Endothelial cell of umbilical vein (primary cell): ENCODE data around the gene SHISA9. TPM values are rescaled to one million over a fixed set of nuclear protein-coding genes. Genes with fewer than 3 reads are reported as not detected.

Experiments used
- BruUV-seq: library from RNA; stranded (reverse); fragments of 400-500 nt; replicated peaks from 2 replicates; lab custom pipeline; 2021; lab: Mats Ljungman, UMichigan
- CTCF ChIA-PET: fragments of 300-600, 350-600 bp; sonication (Branson Sonifier 250); formaldehyde crosslinking; loops from one replicate; lab custom pipeline; 2021; ENCODE audit warnings: antibody characterized with exemption, inconsistent platforms; lab: Charles Lee
- POLR2A ChIA-PET: fragments of 300-600, 350-600 bp; sonication (Branson Sonifier 250); formaldehyde crosslinking; loops from one replicate; lab custom pipeline; 2021; ENCODE audit warnings: antibody characterized with exemption, inconsistent platforms; lab: Charles Lee
- DNase-seq: peaks from one replicate; pipeline ENCODE4 v3.0.0-alpha.2; 2011; ENCODE audit warnings: low read depth, low spot score
- FAIRE-seq: peaks from 2 replicates; lab custom pipeline; 2011; peaks lifted over from hg19 to GRCh38; lab: Jason Lieb, UNC
- H2AFZ ChIP-seq: 2 replicates; pipeline ENCODE4 v1.6.0; 2012; ENCODE audit warnings: low read depth, low read length, control low read depth, inconsistent platforms
- H3K27ac ChIP-seq: 2 replicates; pipeline ENCODE4 v1.5.1; 2011; ENCODE audit warnings: low read depth, mild to moderate bottlenecking, control low read depth, low read length, moderate library complexity; ENCODE audit not compliant: insufficient read depth
- H3K27me3 ChIP-seq, 2 experiments: 2 replicates each; pipeline versions ENCODE4 v1.6.0 to v1.6.1; 2011; ENCODE audit warnings: low read length in 2 of 2, mixed read lengths in 1 of 2; ENCODE audit not compliant: control insufficient read depth in 2 of 2, insufficient read depth in 2 of 2
- H3K36me3 ChIP-seq, 2 experiments: 2 replicates in 1 of 2; 3 replicates in 1 of 2; pipeline ENCODE4 v1.5.1; 2011; ENCODE audit warnings: low read length in 2 of 2, mild to moderate bottlenecking in 1 of 2, moderate library complexity in 1 of 2; ENCODE audit not compliant: control insufficient read depth in 2 of 2, insufficient read depth in 2 of 2; ENCODE audit errors: extremely low read depth in 1 of 2
- H3K4me1 ChIP-seq: 3 replicates; pipeline ENCODE4 v1.5.1; 2011; ENCODE audit warnings: mild to moderate bottlenecking, low read length; ENCODE audit not compliant: control insufficient read depth, insufficient read depth; ENCODE audit errors: extremely low read depth
- H3K4me2 ChIP-seq: 2 replicates; pipeline ENCODE4 v1.6.1; 2011; ENCODE audit warnings: low read length, control low read depth, mixed read lengths; ENCODE audit not compliant: insufficient read depth
- H3K4me3 ChIP-seq, 3 experiments: fragments of 200-600 bp in 1 of 3; sonication (generic), shearing (Covaris generic) in 1 of 3; replicated peaks in 1 of 3; 2 replicates each; pipeline ENCODE4 v1.5.1; 2011 to 2016; ENCODE audit warnings: control low read depth in 3 of 3, low read length in 3 of 3, mild to moderate bottlenecking in 2 of 3, inconsistent platforms in 1 of 3, low read depth in 1 of 3, moderate library complexity in 1 of 3; ENCODE audit not compliant: insufficient read depth in 1 of 3
- H3K79me2 ChIP-seq: 2 replicates; pipeline ENCODE4 v1.6.0; 2012; ENCODE audit warnings: low read length, inconsistent platforms; ENCODE audit not compliant: control insufficient read depth, insufficient read depth
- H3K9ac ChIP-seq: replicated peaks from 2 replicates; pipeline ENCODE3; 2011; ENCODE audit warnings: low read length, control low read depth; ENCODE audit not compliant: insufficient read depth; ENCODE audit errors: extremely low read depth
- H3K9me1 ChIP-seq: replicated peaks from 3 replicates; pipeline ENCODE4 v1.6.0; 2011; ENCODE audit warnings: mild to moderate bottlenecking, low read length; ENCODE audit not compliant: control insufficient read depth, insufficient read depth; ENCODE audit errors: extremely low read depth
- H3K9me3 ChIP-seq: replicated peaks from 2 replicates; pipeline ENCODE4 v1.5.1; 2012; ENCODE audit warnings: low read length, inconsistent platforms; ENCODE audit not compliant: control insufficient read depth, insufficient read depth
- H4K20me1 ChIP-seq: replicated peaks from 2 replicates; pipeline ENCODE3; 2011; ENCODE audit warnings: mild to moderate bottlenecking, low read length; ENCODE audit not compliant: control insufficient read depth, insufficient read depth; ENCODE audit errors: extremely low read depth
- EZH2 ChIP-seq: IDR thresholded peaks from 2 replicates; pipeline ENCODE4 v1.6.1; 2012; ENCODE audit warnings: borderline replicate concordance, low read depth, mild to moderate bottlenecking, moderate library complexity, low read length, inconsistent platforms; ENCODE audit not compliant: severe bottlenecking
- FOS ChIP-seq: IDR thresholded peaks from 2 replicates; pipeline ENCODE4 v1.6.1; 2011; ENCODE audit warnings: mild to moderate bottlenecking, low read length, moderate library complexity, borderline replicate concordance; ENCODE audit not compliant: insufficient read depth
- GATA2 ChIP-seq: IDR thresholded peaks from 2 replicates; pipeline ENCODE4 v1.7.0; 2011; ENCODE audit warnings: low read depth, mild to moderate bottlenecking, moderate library complexity, mixed read lengths, low read length; ENCODE audit not compliant: insufficient read length, insufficient read depth
- JUN ChIP-seq: IDR thresholded peaks from 2 replicates; pipeline ENCODE4 v1.6.1; 2011; ENCODE audit warnings: borderline replicate concordance, low read depth; ENCODE audit not compliant: insufficient read length, insufficient read depth
- MYC ChIP-seq: IDR thresholded peaks from one replicate; pipeline ENCODE4 v1.6.1; 2011; ENCODE audit warnings: mild to moderate bottlenecking, low read depth, low read length
- POLR2A ChIP-seq: IDR thresholded peaks from 2 replicates; pipeline ENCODE4 v1.6.1; 2012; ENCODE audit warnings: low read depth, mild to moderate bottlenecking, control low read depth, low read length
- POLR2AphosphoS5 ChIP-seq: IDR thresholded peaks from 2 replicates; pipeline ENCODE4 v1.6.1; 2012; ENCODE audit warnings: low read depth, mild to moderate bottlenecking, control low read depth, low read length, moderate library complexity; ENCODE audit not compliant: insufficient read depth
- dilution Hi-C: fragments of 300-500 bp; cut with MboI; formaldehyde crosslinking; loops from one replicate; pipeline ENCODE4 v1.15.0; 2019; ENCODE audit warnings: low sequenced_read_pairs; ENCODE audit not compliant: extremely low pct_ligation_motif_present
- intact Hi-C: fragments of 100-400 bp; cut with micrococcal nuclease; formaldehyde crosslinking; loops from one replicate; pipeline ENCODE4 v1.10.0; 2022
- polyA plus RNA-seq, 4 experiments: library from polyadenylated mRNA; depleted of rRNA in 3 of 4; stranded (reverse) in 3 of 4; unstranded in 1 of 4; fragments of >200 nt; gene quantifications; 2 replicates each; pipeline versions ENCODE4 v1.2.1 to v1.2.3, GENCODE V29; 2011 to 2012; ENCODE audit warnings: missing spikeins in 1 of 4
- total RNA-seq: library from RNA; stranded (reverse); gene quantifications from 2 replicates; pipeline ENCODE4 v1.2.3, GENCODE V29; 2021
- TF ChIP-seq, protein P1 (sequence below), 2 donors: IDR thresholded peaks; 1 replicate in 1 of 2; 2 replicates in 1 of 2; pipeline ENCODE4 v1.5.1; 2011; ENCODE audit warnings: low read length in 2 of 2, mild to moderate bottlenecking in 2 of 2, moderate library complexity in 2 of 2, control low read depth in 1 of 2, inconsistent platforms in 1 of 2, low read depth in 1 of 2; ENCODE audit not compliant: insufficient read depth in 1 of 2; ENCODE audit errors: extremely low read depth in 1 of 2
- TF ChIP-seq, protein P2 (sequence below): IDR thresholded peaks from 2 replicates; pipeline ENCODE4 v1.6.1; 2011; ENCODE audit not compliant: insufficient read depth, insufficient read length

SHISA9 gene
- total and polyA plus RNA-seq, 2 donors (not counting 3 experiments of a cell fraction or from before 2014, with no cell fraction given): not detected

DNA sequence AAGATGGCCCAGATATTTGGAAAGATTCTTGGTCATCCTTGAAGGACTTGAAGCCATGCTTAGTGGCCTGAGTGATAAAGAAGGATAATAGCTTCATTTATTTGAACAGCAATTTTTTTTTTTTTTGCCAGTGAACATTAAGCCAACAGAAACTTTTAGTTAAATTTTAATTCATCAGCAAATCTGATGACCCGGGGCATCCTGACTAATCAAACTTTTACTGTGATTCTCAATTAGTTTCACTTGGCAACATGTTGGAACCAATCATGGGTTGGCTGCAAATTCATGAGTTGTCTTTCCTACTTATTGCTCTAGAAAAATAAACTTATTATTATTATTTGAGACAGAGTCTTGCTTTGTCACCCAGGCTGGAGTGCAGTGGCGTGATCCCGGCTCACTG lies 74.4 kb downstream of the SHISA9 start:
- no peak for TF ChIP-seq FOS
- no peak for TF ChIP-seq POLR2AphosphoS5
- TF ChIP-seq, protein P1, sequence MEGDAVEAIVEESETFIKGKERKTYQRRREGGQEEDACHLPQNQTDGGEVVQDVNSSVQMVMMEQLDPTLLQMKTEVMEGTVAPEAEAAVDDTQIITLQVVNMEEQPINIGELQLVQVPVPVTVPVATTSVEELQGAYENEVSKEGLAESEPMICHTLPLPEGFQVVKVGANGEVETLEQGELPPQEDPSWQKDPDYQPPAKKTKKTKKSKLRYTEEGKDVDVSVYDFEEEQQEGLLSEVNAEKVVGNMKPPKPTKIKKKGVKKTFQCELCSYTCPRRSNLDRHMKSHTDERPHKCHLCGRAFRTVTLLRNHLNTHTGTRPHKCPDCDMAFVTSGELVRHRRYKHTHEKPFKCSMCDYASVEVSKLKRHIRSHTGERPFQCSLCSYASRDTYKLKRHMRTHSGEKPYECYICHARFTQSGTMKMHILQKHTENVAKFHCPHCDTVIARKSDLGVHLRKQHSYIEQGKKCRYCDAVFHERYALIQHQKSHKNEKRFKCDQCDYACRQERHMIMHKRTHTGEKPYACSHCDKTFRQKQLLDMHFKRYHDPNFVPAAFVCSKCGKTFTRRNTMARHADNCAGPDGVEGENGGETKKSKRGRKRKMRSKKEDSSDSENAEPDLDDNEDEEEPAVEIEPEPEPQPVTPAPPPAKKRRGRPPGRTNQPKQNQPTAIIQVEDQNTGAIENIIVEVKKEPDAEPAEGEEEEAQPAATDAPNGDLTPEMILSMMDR (IDR thresholded peaks at IDR 0.05; ENCODE audit: extremely low read depth in 1 of 2, insufficient read depth in 1 of 2, low read depth in 1 of 2, low read length in 2 of 2): no peak
- TF ChIP-seq MYC: no peak
- no peak for TF ChIP-seq EZH2
- no peak for TF ChIP-seq POLR2A
- TF ChIP-seq, protein P2, sequence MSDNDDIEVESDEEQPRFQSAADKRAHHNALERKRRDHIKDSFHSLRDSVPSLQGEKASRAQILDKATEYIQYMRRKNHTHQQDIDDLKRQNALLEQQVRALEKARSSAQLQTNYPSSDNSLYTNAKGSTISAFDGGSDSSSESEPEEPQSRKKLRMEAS: no peak
- TF ChIP-seq JUN: no peak
- no peak for TF ChIP-seq GATA2
- no peak overlapping the region for H3K9ac ChIP-seq
- H3K36me3 ChIP-seq: no peaks in the 10 kb centered on the region
- no peaks in the 10 kb centered on the region for H3K9me1 ChIP-seq
- BruUV-seq: no TSS peak
- DNase-seq: no peak
- H3K4me2 ChIP-seq: no peak overlapping the region
- FAIRE-seq: no peak
- no peaks in the 10 kb centered on the region for H3K27me3 ChIP-seq
- H3K27ac ChIP-seq: no peak overlapping the region
- no peaks in the 10 kb centered on the region for H4K20me1 ChIP-seq
- ChIA-PET CTCF (no interaction called here), POLR2A (no interaction called here)
- no peaks in the 10 kb centered on the region for H3K4me1 ChIP-seq
- H3K79me2 ChIP-seq: no peaks in the 10 kb centered on the region
- peaks cover 2% of the 10 kb centered on the region for H3K9me3 ChIP-seq
- no peak overlapping the region for H3K4me3 ChIP-seq
- intact Hi-C loops: no loop called here
- dilution Hi-C loops: no loop called here
- H2AFZ ChIP-seq: no peak overlapping the region
